ENCODE measurements around the gene GPANK1.

Gene GPANK1

GRCh38 chr6:31663126-31663960 lies 1.5 kb downstream of the GPANK1 start:
- peak overlapping the region; percentile 82 for H3K4me3 ChIP-seq
- no peak for DNase-seq (ENCODE audit: low spot score)
- TF ChIP-seq CTCF (IDR thresholded peaks at IDR 0.05): no peak
- peak overlapping the region; percentile 88 to 96 for H3K27ac ChIP-seq

GRCh38 chr6:31662124-31662723 lies 2.6 kb downstream of the GPANK1 start:
- TF ChIP-seq CTCF (IDR thresholded peaks at IDR 0.05): no peak
- DNase-seq (ENCODE audit: low spot score): no peak
- peak overlapping the region in 1 of 2 donors; percentile 34 for H3K27ac ChIP-seq
- no peak overlapping the region for H3K4me3 ChIP-seq

- H3K4me3 ChIP-seq: peak overlapping the region; percentile 97
- no peak for DNase-seq (ENCODE audit: low spot score)
- peak overlapping the region; percentile 90 to 95 for H3K27ac ChIP-seq
- TF ChIP-seq CTCF (IDR thresholded peaks at IDR 0.05): no peak
These were observed 3.3 kb downstream of the GPANK1 start for GRCh38 chr6:31661262-31662123.

GRCh38 chr6:31660381-31661261 lies 4.2 kb downstream of the GPANK1 start, which contains the start of gene C6orf47:
C6orf47 (minus strand) TSS chr6:31660778; CDS start chr6:31659947, 831 bp downstream.
- TF ChIP-seq CTCF (IDR thresholded peaks at IDR 0.05): no peak
- DNase-seq (ENCODE audit: low spot score): peak; percentile 89
- Histone ChIP-seq H3K4me3 (peak within 1 kb of the TSS; percentile 97), H3K27ac (peak within 1 kb of the TSS; percentile 90 to 95)

- no peak for DNase-seq (ENCODE audit: low spot score)
- no peak for TF ChIP-seq CTCF (IDR thresholded peaks at IDR 0.05)
- H3K4me3 ChIP-seq: peak overlapping the region; percentile 97
These were observed 5.0 kb downstream of the GPANK1 start for GRCh38 chr6:31659649-31660380.

More at GRCh38 chr6:31659649-31660380, 5.0 kb downstream of the GPANK1 start:
- H3K27ac ChIP-seq: peak overlapping the region; percentile 90 to 95
